GM12878 (cell line): ENCODE data around the gene TEPSIN. TPM values are rescaled to one million over a fixed set of nuclear protein-coding genes. Genes with fewer than 3 reads are reported as not detected.

Experiments
- ATAC-seq: fragments of 200-7000 bp; cut with Tn5 transposase; 3 replicates; pipeline ENCODE4 v1.9.1; 2020; ENCODE audit warnings: mild to moderate bottlenecking, moderate library complexity
- BruUV-seq: library from RNA; stranded (reverse); fragments of 400-500 nt; replicated peaks from 2 replicates; lab custom pipeline; 2021; lab: Mats Ljungman, UMichigan
- CTCF ChIA-PET: fragments of 300-600 bp; sonication (Branson Sonifier 250); formaldehyde crosslinking; extraction: SDS; loops from one replicate; lab custom pipeline; 2021; ENCODE audit warnings: inconsistent platforms; lab: Yijun Ruan, JAX
- POLR2A ChIA-PET: fragments of 350-600 bp; formaldehyde crosslinking; extraction: SDS; loops from one replicate; lab custom pipeline; 2021; ENCODE audit warnings: inconsistent platforms; lab: Charles Lee
- RAD21 ChIA-PET: fragments of 300-600 bp; sonication (Branson Sonifier 250); formaldehyde crosslinking; loops from one replicate; lab custom pipeline; 2023; ENCODE audit warnings: antibody characterized with exemption; ENCODE audit not compliant: unreplicated experiment; lab: Charles Lee
- SMC1A ChIA-PET: fragments of 300-600 bp; sonication (Branson Sonifier 250); formaldehyde crosslinking; loops from one replicate; lab custom pipeline; 2023; ENCODE audit not compliant: unreplicated experiment, uncharacterized antibody; lab: Charles Lee
- DNase-seq: peaks from one replicate; pipeline ENCODE4 v3.0.0-alpha.2; 2011; ENCODE audit warnings: low read depth, low spot score
- FAIRE-seq: peaks from 3 replicates; lab custom pipeline; 2011; peaks lifted over from hg19 to GRCh38; lab: Jason Lieb, UNC
- H2AFZ ChIP-seq: 2 replicates; pipeline ENCODE4 v1.6.0; 2011; ENCODE audit warnings: low read depth, low read length, control low read depth; ENCODE audit not compliant: control insufficient read depth
- H3K27ac ChIP-seq: 2 replicates; pipeline ENCODE4 v1.5.1; 2011; ENCODE audit warnings: control low read depth; ENCODE audit not compliant: control insufficient read depth, insufficient read depth
- H3K27me3 ChIP-seq, 2 experiments: replicated peaks in 1 of 2; 2 replicates each; pipeline versions ENCODE4 v1.6.0 to v1.6.1; 2011; ENCODE audit warnings: low read length in 1 of 2; ENCODE audit not compliant: control insufficient read depth in 2 of 2, insufficient read depth in 2 of 2
- H3K36me3 ChIP-seq, 2 experiments: 2 replicates each; pipeline ENCODE4 v1.5.1; 2011; ENCODE audit warnings: low read length in 1 of 2; ENCODE audit not compliant: control insufficient read depth in 2 of 2, insufficient read depth in 2 of 2
- H3K4me1 ChIP-seq: 2 replicates; pipeline ENCODE4 v1.6.1; 2011; ENCODE audit warnings: mild to moderate bottlenecking, low read length, moderate library complexity, mixed read lengths; ENCODE audit not compliant: control insufficient read depth, insufficient read depth
- H3K4me2 ChIP-seq: 2 replicates; pipeline ENCODE4 v1.6.0; 2011; ENCODE audit warnings: control low read depth; ENCODE audit not compliant: control insufficient read depth, insufficient read depth
- H3K4me3 ChIP-seq: fragments of 200-600 bp; sonication (generic); 2 replicates; pipeline ENCODE4 v1.5.1; 2016
- H3K79me2 ChIP-seq: 2 replicates; pipeline ENCODE4 v1.6.0; 2011; ENCODE audit warnings: low read length; ENCODE audit not compliant: control insufficient read depth, insufficient read depth
- H3K9ac ChIP-seq: 2 replicates; pipeline ENCODE4 v1.8.0; 2011; ENCODE audit warnings: low read length, control low read depth, mixed read lengths; ENCODE audit not compliant: control insufficient read depth, insufficient read depth
- H3K9me3 ChIP-seq: replicated peaks from 3 replicates; pipeline ENCODE4 v1.5.1; 2011; ENCODE audit warnings: mild to moderate bottlenecking, low read length; ENCODE audit not compliant: control insufficient read depth, insufficient read depth
- H4K20me1 ChIP-seq: 2 replicates; pipeline ENCODE4 v1.6.0; 2011; ENCODE audit not compliant: control insufficient read depth, insufficient read depth
- CEBPB ChIP-seq, 2 experiments: fragments of 150-350 bp in 1 of 2; IDR thresholded peaks; 2 replicates each; pipeline ENCODE4 v1.6.1; 2012 to 2014; ENCODE audit warnings: low read depth in 2 of 2, low read length in 2 of 2, borderline replicate concordance in 1 of 2, inconsistent platforms in 1 of 2
- EGR1 ChIP-seq, 2 experiments: IDR thresholded peaks; 1 replicate in 1 of 2; 2 replicates in 1 of 2; pipeline ENCODE4 v1.6.1; 2011 to 2012; ENCODE audit warnings: low read depth in 2 of 2, low read length in 2 of 2, borderline replicate concordance in 1 of 2, mild to moderate bottlenecking in 1 of 2, moderate library complexity in 1 of 2
- GATAD2B ChIP-seq: fragments of 450-650 bp; conservative IDR thresholded peaks from 2 replicates; pipeline ENCODE4 v1.6.1; 2017; ENCODE audit warnings: low read depth, mild to moderate bottlenecking, moderate library complexity
- HCFC1 ChIP-seq: fragments of 150-350 bp; IDR thresholded peaks from 2 replicates; pipeline ENCODE4 v1.6.1; 2014; ENCODE audit warnings: low read length
- HDAC6 ChIP-seq: fragments of 200-600 bp; sonication (generic); IDR thresholded peaks from one replicate; pipeline ENCODE4 v1.8.0; 2017; ENCODE audit warnings: antibody characterized with exemption; ENCODE audit not compliant: unreplicated experiment
- IKZF1 ChIP-seq: fragments of 450-650 bp; conservative IDR thresholded peaks from 2 replicates; pipeline ENCODE4 v1.6.1; 2017; ENCODE audit warnings: antibody characterized with exemption, mild to moderate bottlenecking
- IKZF2 ChIP-seq, 2 experiments: fragments of 450-650 bp; IDR thresholded peaks; 2 replicates each; pipeline ENCODE4 v1.6.1; 2017; ENCODE audit warnings: mild to moderate bottlenecking in 2 of 2, moderate library complexity in 2 of 2
- IRF4 ChIP-seq: IDR thresholded peaks from 2 replicates; pipeline ENCODE4 v1.6.1; 2011; ENCODE audit warnings: low read depth, low read length
- NRF1 ChIP-seq: conservative IDR thresholded peaks from 2 replicates; pipeline ENCODE4 v1.6.1; 2011; ENCODE audit warnings: mild to moderate bottlenecking, low read depth, low read length, improper control_type of control experiment
- POLR2A ChIP-seq: IDR thresholded peaks from 2 replicates; pipeline ENCODE4 v1.6.1; 2011; ENCODE audit warnings: low read depth, mild to moderate bottlenecking, low read length
- RAD21 ChIP-seq: IDR thresholded peaks from 2 replicates; pipeline ENCODE4 v1.6.1; 2011; ENCODE audit warnings: mild to moderate bottlenecking, low read depth, low read length, moderate library complexity; ENCODE audit not compliant: insufficient read depth
- RCOR1 ChIP-seq: conservative IDR thresholded peaks from 2 replicates; pipeline ENCODE4 v1.6.1; 2012; ENCODE audit warnings: low read depth, low read length, improper control_type of control experiment
- RFX5 ChIP-seq: IDR thresholded peaks from 2 replicates; pipeline ENCODE4 v1.6.1; 2011; ENCODE audit warnings: low read depth, low read length, improper control_type of control experiment
- SIX5 ChIP-seq: IDR thresholded peaks from 2 replicates; pipeline ENCODE4 v1.6.1; 2011; ENCODE audit warnings: mild to moderate bottlenecking, low read depth, low read length, moderate library complexity; ENCODE audit not compliant: severe bottlenecking
- SUPT20H ChIP-seq: IDR thresholded peaks from 2 replicates; pipeline ENCODE4 v1.6.1; 2011; ENCODE audit warnings: low read depth, mild to moderate bottlenecking, low read length, moderate library complexity, borderline replicate concordance; ENCODE audit not compliant: control insufficient read depth
- TAF1 ChIP-seq: IDR thresholded peaks from 2 replicates; pipeline ENCODE4 v1.6.1; 2011; ENCODE audit warnings: mild to moderate bottlenecking, low read depth, low read length, borderline replicate concordance
- ZNF384 ChIP-seq: IDR thresholded peaks from 2 replicates; pipeline ENCODE4 v1.6.1; 2012; ENCODE audit warnings: low read depth, mild to moderate bottlenecking, low read length, improper control_type of control experiment, borderline replicate concordance
- WGBS: methylation state at CpG from one replicate; pipeline ENCODE4 v1.1.6; 2016; ENCODE audit warnings: low lambda C conversion rate; ENCODE audit not compliant: insufficient replicate concordance, insufficient coverage; ENCODE audit errors: missing lambda C conversion rate; 5-methylcytosine and 5-hydroxymethylcytosine counted together
- in situ Hi-C: fragments of 300-500 bp; cut with MboI; formaldehyde crosslinking; loops from 9 replicates; pipeline ENCODE4 v1.14.3; 2018; ENCODE audit warnings: mixed read lengths
- intact Hi-C: fragments of 100-400 bp; cut with micrococcal nuclease; formaldehyde crosslinking; loops from one replicate; pipeline ENCODE4 v1.14.2; 2022; ENCODE audit not compliant: unreplicated experiment
- polyA plus RNA-seq, 11 experiments: library from polyadenylated mRNA; depleted of rRNA in 4 of 11; unstranded in 6 of 11; stranded (reverse) in 5 of 11; fragments of >200 nt; fragmentation: Nextera tagmentation in 4 of 11; fragmentation: Illumina TruSeq in 1 of 11; extraction: Ambion mirVana in 4 of 11; extraction: Trizol in 1 of 11; gene quantifications; 1 replicate in 1 of 11; 2 replicates in 10 of 11; pipeline versions ENCODE4 v1.2.1 to v1.2.3, GENCODE V29; 2011 to 2016; ENCODE audit warnings: inconsistent platforms in 2 of 11, missing spikeins in 2 of 11, low read depth in 1 of 11
- total RNA-seq, 4 experiments: library from RNA; depleted of rRNA in 3 of 4; stranded (reverse); fragments of >200 nt in 3 of 4; fragmentation: Illumina TruSeq in 1 of 4; extraction: Trizol in 1 of 4; gene quantifications; 2 replicates each; pipeline versions ENCODE4 v1.2.1 to v1.2.3, GENCODE V29; 2013 to 2021
- TF ChIP-seq, protein P1 (sequence below): fragments of 450-650 bp; IDR thresholded peaks from 2 replicates; pipeline ENCODE4 v1.6.1; 2016; ENCODE audit warnings: mild to moderate bottlenecking
- TF ChIP-seq, protein P2 (sequence below): IDR thresholded peaks from 2 replicates; pipeline ENCODE4 v1.6.1; 2012; ENCODE audit warnings: low read depth, low read length, improper control_type of control experiment
- TF ChIP-seq, protein P3 (sequence below): fragments of 450-650 bp; IDR thresholded peaks from 2 replicates; pipeline ENCODE4 v1.6.1; 2018; ENCODE audit warnings: mild to moderate bottlenecking, low read depth, moderate library complexity; ENCODE audit not compliant: partially characterized antibody

The TEPSIN gene
- total and polyA plus RNA-seq, 10 of the 15 experiments (the other 5 are each of a cell fraction or from before 2014, with no cell fraction given) = 0.87 to 36.7 (median 5.3) TPM

DNA sequence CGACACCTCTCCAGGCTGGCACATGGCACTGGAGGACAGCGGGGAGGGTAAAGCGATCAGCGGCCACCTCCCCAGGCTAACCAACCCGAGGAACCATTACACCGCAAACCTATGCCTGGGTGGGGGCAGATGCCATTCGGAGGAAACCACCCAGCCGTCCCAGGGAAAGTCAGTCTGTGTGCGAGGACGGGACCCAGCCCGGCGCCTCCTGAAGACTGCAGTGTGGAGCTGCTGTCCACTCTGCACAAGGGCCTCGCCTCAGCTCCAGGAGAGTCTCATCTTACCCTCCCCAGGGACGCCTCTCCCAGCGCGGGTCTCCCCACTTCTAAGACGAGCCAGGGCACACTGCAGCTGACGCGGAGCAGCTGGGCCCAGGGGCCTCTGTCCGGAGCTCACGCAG lies 48.3 kb upstream of the TEPSIN start:
- Histone ChIP-seq H3K27ac (no peak overlapping the region), H2AFZ (no peak overlapping the region), H3K9me3 (no peaks in the 10 kb centered on the region), H3K27me3 (no peaks in the 10 kb centered on the region), H3K79me2 (peaks cover 22% of the 10 kb centered on the region), H3K4me2 (no peak overlapping the region), H4K20me1 (no peaks in the 10 kb centered on the region), H3K4me3 (no peak overlapping the region), H3K36me3 (peaks cover 3 to 9% of the 10 kb centered on the region in 2 experiments), H3K9ac (no peak overlapping the region), H3K4me1 (peaks cover 6% of the 10 kb centered on the region)
- BruUV-seq = no TSS peak
- intact Hi-C loops (no loop called here), in situ Hi-C loops (no loop called here)
- TF ChIP-seq NRF1 (no peak), SIX5 (no peak), HCFC1 (no peak), RCOR1 (no peak), IKZF1 (no peak), POLR2A (no peak), IKZF2 (IDR thresholded peaks at IDR 0.05) (no peak), GATAD2B (no peak), TAF1 (no peak), CEBPB (IDR thresholded peaks at IDR 0.05; ENCODE audit: borderline replicate concordance in 1 of 2, low read depth in 2 of 2, low read length in 2 of 2) (no peak), RFX5 (no peak), HDAC6 (no peak), SUPT20H (no peak), ZNF384 (no peak), EGR1 (IDR thresholded peaks at IDR 0.05; ENCODE audit: borderline replicate concordance in 1 of 2, low read depth in 2 of 2, low read length in 2 of 2) (no peak), RAD21 (no peak), IRF4 (no peak)
- TF ChIP-seq, protein P1, sequence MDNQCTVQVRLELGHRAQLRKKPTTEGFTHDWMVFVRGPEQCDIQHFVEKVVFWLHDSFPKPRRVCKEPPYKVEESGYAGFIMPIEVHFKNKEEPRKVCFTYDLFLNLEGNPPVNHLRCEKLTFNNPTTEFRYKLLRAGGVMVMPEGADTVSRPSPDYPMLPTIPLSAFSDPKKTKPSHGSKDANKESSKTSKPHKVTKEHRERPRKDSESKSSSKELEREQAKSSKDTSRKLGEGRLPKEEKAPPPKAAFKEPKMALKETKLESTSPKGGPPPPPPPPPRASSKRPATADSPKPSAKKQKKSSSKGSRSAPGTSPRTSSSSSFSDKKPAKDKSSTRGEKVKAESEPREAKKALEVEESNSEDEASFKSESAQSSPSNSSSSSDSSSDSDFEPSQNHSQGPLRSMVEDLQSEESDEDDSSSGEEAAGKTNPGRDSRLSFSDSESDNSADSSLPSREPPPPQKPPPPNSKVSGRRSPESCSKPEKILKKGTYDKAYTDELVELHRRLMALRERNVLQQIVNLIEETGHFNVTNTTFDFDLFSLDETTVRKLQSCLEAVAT = no peak
- TF ChIP-seq, protein P2, sequence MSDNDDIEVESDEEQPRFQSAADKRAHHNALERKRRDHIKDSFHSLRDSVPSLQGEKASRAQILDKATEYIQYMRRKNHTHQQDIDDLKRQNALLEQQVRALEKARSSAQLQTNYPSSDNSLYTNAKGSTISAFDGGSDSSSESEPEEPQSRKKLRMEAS = no peak
- TF ChIP-seq, protein P3, sequence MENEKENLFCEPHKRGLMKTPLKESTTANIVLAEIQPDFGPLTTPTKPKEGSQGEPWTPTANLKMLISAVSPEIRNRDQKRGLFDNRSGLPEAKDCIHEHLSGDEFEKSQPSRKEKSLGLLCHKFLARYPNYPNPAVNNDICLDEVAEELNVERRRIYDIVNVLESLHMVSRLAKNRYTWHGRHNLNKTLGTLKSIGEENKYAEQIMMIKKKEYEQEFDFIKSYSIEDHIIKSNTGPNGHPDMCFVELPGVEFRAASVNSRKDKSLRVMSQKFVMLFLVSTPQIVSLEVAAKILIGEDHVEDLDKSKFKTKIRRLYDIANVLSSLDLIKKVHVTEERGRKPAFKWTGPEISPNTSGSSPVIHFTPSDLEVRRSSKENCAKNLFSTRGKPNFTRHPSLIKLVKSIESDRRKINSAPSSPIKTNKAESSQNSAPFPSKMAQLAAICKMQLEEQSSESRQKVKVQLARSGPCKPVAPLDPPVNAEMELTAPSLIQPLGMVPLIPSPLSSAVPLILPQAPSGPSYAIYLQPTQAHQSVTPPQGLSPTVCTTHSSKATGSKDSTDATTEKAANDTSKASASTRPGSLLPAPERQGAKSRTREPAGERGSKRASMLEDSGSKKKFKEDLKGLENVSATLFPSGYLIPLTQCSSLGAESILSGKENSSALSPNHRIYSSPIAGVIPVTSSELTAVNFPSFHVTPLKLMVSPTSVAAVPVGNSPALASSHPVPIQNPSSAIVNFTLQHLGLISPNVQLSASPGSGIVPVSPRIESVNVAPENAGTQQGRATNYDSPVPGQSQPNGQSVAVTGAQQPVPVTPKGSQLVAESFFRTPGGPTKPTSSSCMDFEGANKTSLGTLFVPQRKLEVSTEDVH = no peak
- ATAC-seq = no peak
- ChIA-PET SMC1A (no interaction called here), POLR2A (no interaction called here), RAD21 (no interaction called here), CTCF (no interaction called here)
- WGBS = 94% methylated on average over 21 of the region's 21 CpGs
- DNase-seq = no peak
- no peak for FAIRE-seq
